ENCODE results near the gene CD9. TPM values are rescaled to one million over a fixed set of nuclear protein-coding genes. Genes with fewer than 3 reads are reported as not detected.

Gene CD9
- total and polyA plus RNA-seq, 2 donors (not counting 3 experiments of a cell fraction or from before 2014, with no cell fraction given) = 379 to 1,225 TPM

DNA sequence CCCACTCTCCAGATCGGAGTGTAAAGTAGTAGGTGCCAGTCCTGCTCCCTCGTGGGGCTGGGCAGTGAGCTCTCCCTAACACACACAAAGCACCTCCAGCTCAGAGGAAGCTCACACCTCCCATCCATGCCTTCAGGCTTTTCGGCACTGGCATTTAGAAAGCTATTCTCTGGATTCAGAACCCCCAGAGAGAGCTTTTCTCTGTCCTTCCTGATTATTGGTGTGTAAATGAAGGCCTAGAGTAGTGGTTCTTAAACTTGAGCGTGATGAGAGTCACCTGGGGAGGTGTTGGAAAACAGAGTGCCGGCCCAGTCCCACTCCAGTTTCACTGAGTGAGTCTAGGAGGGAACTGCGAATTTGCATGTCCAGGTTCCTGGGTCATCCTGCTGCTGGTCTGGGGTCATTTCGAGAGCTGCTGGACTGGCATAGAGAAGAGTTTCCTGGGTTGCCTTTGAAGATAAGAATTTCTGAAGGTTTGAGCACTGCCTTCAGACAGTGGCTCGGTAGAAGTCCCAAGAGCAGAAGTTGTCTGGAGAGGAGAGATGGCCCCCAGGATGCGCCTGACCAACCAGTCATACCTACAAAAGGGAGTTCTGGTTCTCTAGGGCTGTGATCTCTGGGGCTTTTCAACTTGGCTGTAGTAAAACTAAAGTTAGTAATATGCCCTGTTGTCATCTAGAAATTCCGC is 15.1 kb downstream of the CD9 start:
- H3K4me1 ChIP-seq (ENCODE audit: control insufficient read depth, extremely low read depth, insufficient read depth, low read length) = peaks cover 61% of the 10 kb centered on the region
- dilution Hi-C loops (cut with MboI; ENCODE audit: extremely low pct_ligation_motif_present, low sequenced_read_pairs) = no loop called here

More for the DNA sequence above, 15.1 kb downstream of the CD9 start:
- BruUV-seq (replicated peaks) = no TSS peak
- Histone ChIP-seq H4K20me1 (replicated peaks; ENCODE audit: control insufficient read depth, extremely low read depth, insufficient read depth, low read length) (no peaks in the 10 kb centered on the region), H3K4me3 (replicated peaks in 1 of 3; ENCODE audit: insufficient read depth in 1 of 3, low read depth in 1 of 3, low read length in 3 of 3) (no peak overlapping the region), H2AFZ (ENCODE audit: low read depth, low read length) (no peak overlapping the region), H3K79me2 (ENCODE audit: control insufficient read depth, insufficient read depth, low read length) (peaks cover 98% of the 10 kb centered on the region), H3K9me3 (replicated peaks; ENCODE audit: control insufficient read depth, insufficient read depth, low read length) (no peaks in the 10 kb centered on the region), H3K9me1 (replicated peaks; ENCODE audit: control insufficient read depth, extremely low read depth, insufficient read depth, low read length) (no peaks in the 10 kb centered on the region), H3K4me2 (ENCODE audit: insufficient read depth, low read length) (peak overlapping the region; percentile 11), H3K27ac (ENCODE audit: insufficient read depth, low read depth, low read length) (peak overlapping the region; percentile 68), H3K27me3 (ENCODE audit: control insufficient read depth in 2 of 2, insufficient read depth in 2 of 2, low read length in 2 of 2) (no peaks in the 10 kb centered on the region), H3K36me3 (ENCODE audit: control insufficient read depth in 2 of 2, extremely low read depth in 1 of 2, insufficient read depth in 2 of 2, low read length in 2 of 2) (peaks cover 10 to 16% of the 10 kb centered on the region in 2 experiments), H3K9ac (replicated peaks; ENCODE audit: extremely low read depth, insufficient read depth, low read length) (peak overlapping the region; percentile 33)
- intact Hi-C loops (cut with micrococcal nuclease) = no loop called here
- POLR2A ChIA-PET = interaction anchor here (1.6 kb wide), 1 partner anchor 12 kb away, joined by 4 read pairs; no protein-coding TSS in a partner anchor
- DNase-seq (ENCODE audit: low read depth, low spot score) = no peak
- no peak for TF ChIP-seq MAX (IDR thresholded peaks at IDR 0.05; ENCODE audit: insufficient read depth, insufficient read length)
- TF ChIP-seq CTCF (IDR thresholded peaks at IDR 0.05; ENCODE audit: extremely low read depth in 1 of 2, insufficient read depth in 1 of 2, low read depth in 1 of 2, low read length in 2 of 2) = no peak
- no peak for TF ChIP-seq MYC (IDR thresholded peaks at IDR 0.05; ENCODE audit: low read depth, low read length)
- TF ChIP-seq POLR2A (IDR thresholded peaks at IDR 0.05; ENCODE audit: low read depth, low read length) = peak; percentile 17
- TF ChIP-seq GATA2 (IDR thresholded peaks at IDR 0.05; ENCODE audit: insufficient read depth, insufficient read length, low read depth, low read length) = no peak
- TF ChIP-seq POLR2AphosphoS5 (IDR thresholded peaks at IDR 0.05; ENCODE audit: insufficient read depth, low read depth, low read length) = no peak
- no peak for TF ChIP-seq EZH2 (IDR thresholded peaks at IDR 0.05; ENCODE audit: borderline replicate concordance, low read depth, low read length, severe bottlenecking)
- FAIRE-seq = no peak
- CTCF ChIA-PET = interaction anchor here (1.2 to 4.9 kb wide), 5 partner anchors 10 to 70 kb away, joined by 5 to 40 read pairs (median 28); partner anchors contain the start of gene CD9
